HG03045 (cell line): ENCODE results near the gene CHD2.

Experiments
- ATAC-seq: cut with Tn5 transposase; IDR thresholded peaks from one replicate; pipeline ENCODE4 v1.9.1; 2021; ENCODE audit warnings: mild to moderate bottlenecking, moderate library complexity; ENCODE audit not compliant: unreplicated experiment

CHD2 gene

DNA sequence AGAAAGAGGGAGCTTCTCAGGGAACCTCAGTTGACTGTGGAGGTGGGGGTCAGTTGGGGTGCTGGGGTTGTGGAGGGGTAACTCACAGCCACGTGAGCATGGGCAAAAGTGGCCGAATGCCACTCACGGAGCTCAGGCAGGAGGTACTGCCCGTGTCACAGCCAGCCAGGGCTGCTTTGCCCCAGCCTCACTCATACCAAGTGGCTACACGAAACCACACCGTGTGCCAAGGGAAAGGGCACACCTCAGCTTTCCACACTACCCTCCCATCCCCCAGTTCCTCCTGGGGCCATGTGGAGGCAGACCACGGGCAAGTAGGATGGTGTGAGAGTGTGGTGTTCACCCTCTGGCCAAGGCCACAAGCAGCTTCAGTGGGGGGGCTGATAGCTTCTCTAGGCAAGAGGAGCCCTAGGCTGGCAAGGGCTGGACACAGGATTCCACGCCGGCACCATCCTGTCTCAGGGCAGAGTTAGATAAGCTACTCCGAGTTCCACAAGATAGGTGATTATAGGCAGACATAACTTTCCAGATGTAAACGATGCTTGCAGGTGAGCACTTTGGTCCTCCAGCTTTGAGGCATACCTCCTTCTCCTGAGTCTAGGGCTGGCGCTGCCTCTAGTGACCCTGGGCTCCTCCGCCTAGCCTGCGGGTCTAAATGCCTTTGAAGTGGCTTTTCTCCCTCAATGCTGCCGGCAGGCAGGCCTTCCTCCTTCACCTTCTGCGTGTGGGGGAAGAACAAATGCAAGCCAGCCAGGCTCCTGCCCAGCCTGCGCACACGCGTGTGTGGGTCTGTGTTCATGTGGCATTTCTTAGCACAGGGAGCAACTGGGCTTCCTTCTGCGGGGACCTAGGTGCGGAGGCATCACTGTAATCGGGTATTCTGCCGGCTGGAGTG, 163.9 kb downstream of the CHD2 start:
- no peak for ATAC-seq

DNA sequence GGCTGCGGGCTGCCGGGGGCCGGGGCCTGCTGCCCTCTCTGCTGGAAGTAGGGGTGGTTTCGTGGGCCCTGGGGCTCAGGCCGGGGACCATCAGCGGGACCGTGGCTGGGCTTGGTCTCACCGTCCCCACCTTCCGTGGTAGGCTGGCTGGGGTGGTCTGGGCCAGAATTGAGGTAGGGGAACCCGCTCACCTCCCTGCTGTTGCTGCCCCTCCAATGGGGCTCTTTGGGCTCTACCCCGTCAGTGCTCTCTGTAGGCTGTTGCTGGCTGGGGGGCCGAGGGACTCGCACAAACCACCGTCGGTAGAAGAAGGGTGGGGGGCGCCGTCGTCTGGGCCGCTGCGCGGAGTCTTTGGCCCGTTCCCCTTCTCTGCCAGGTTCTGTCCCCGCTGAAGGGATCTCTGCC, 165.5 kb downstream of the CHD2 start:
- ATAC-seq, result no peak

DNA sequence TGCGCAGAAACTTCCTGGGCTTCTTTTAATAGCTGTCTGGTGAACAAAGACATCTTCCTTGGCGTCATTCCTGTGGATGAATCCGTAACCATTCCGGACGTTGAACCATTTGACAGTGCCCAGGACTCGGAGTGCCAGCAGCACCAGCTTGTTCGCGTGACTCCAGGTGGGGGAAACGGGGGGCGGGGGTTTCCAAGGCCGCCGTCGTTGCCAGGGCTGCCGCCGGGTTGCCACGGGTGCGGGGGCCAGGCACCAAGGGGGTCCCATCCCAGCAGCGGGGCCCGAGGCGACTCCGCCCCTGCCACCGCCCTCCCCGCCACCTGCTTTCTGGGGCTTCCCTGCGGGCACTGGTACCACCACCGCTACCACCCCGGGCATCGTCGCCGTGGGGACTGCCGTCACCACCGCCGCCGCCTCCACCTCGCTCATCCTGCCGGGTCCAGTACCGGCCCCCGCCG, 166.1 kb downstream of the CHD2 start:
- no peak for ATAC-seq

DNA sequence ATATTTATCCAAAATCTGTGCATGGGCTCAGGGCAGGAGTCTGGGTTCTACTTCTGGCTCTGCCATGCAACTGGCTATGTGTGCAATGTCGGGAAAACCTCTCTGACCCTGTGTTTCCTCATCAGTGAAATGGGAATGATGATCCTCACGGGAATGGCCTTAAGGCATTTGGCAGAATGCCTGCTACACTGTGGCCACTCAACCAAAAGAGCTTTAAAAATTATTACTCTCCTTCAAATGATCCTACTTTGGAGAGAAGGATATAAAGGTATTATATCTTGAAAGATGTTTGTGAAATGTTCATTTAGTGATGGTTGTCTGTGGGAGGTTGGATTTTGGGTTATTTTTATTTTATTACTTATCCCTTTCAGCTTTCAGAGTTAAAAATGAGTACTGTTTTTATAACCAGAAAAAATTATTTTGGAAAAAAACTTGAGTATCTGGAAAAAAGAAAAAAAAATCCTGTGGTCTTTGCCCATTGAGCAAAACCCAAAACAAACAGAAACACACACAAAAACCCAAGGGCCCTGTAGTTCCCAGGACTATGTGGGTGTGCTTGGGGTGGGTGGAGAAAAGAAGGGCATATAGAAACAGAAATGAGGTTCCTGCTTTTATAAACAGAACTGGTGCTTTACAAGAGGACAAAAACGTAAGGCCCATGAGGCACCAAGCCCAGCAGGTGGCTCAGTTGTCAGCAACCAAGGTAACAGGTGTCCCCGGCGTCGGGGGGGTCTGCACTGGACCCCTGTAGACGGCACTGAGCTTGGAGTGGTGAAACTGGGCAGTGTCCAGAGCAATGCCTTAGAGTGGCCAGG, 166.9 kb downstream of the CHD2 start:
- ATAC-seq, result no peak

DNA sequence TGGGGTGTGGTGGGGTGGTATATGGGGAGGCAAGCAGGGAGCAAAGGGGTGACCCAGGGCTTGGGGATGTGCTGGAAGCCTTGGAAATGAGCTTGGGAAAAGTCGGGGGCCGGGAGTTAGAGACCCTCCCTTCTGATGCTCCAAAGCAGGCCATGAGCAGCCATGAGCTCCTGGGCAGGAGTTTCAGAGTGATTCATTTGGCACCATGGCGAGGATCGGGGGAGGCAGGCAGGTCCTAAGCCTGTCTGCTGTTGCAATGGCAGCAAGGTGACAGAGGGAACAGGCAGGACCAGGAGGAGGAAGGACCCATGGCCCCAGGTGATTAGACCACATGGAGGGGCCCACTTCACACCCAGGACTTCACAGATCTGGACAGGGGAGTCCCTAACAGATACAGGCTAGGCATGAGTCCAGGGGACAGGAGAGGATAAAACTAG, 167.5 kb downstream of the CHD2 start:
- ATAC-seq, result no peak

DNA sequence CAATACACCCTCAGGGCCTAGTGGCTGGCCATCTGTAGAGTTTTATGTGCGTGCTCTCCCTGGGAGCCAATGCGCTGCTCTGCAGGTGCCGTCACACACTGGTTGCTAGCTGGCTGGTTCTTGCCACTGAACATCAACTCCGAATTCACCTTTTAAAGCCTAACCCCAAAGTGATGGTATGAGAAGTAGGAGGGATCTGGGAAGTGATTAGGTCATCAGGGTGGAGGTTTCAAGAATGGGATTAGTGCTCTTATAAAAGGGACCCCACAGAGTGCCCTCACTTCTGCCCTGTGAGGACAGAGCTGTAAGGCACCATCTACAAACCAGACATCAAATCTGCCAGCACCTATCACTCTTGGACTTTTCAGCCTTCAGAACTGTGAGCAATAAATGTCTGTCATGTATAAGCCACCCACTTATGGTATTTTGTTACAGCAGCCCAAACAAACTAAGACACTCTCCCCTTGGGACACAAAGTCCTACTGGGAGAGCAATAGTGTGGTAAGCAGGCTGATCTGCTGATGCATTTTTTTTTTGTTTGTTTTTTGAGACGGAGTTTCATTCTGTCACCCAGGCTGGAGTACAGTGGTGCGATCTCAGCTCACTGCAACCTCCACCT, 168.6 kb downstream of the CHD2 start:
- no peak for ATAC-seq

DNA sequence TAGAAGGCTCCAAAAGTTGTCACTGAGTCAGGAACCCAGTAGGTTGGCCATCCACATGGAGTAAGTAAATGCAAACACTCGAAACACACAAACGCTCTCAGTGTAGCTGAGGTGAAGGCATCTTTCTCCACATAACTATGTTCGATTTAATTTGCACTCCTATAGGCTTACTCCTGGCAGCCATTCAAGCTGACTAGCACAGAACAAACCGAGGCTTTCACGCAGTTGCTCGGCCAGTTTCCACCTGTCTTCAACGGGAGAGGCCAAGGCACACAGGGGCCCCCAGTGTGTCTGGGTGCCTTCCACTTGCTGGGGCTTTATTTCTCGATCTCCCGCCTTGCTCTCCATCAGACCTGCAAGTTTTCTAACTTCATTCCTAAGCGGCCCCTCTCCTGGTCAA, 170.0 kb downstream of the CHD2 start:
- ATAC-seq, result no peak

DNA sequence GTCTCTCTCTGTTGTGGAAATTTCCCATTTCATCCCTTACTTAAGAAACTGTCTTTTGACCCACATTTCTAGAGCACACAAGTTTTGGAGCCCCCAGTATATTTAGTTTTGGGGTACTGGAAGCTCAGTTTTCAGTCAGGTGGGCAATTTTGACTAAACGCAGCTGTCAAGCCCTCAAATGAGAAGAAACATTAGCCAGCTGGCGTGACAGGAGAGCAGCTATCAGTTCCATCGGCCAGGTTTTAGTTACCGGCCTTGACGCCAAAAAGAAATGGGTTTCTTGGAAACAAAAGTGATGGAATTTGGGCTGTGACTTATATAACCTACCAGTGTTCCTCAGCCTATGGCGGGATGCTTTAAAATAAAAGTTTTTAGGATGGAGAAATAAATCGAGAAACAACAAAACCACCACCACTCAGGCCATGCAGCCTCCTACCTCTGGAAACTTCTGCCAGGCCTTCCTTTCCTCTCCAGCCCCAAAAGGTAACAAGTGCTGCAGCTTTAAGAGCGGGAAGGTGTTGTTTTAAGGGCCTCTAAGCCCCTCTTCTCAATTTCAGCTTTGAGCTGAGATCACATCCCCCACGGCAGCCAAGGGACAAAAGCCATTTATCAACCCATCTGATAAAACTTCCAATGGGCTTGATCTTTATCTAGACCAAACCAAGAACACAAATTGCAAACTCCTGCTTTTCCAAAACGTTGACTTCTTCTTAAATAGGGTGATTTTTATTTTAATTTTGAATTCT, 170.6 kb downstream of the CHD2 start:
- ATAC-seq, result no peak

DNA sequence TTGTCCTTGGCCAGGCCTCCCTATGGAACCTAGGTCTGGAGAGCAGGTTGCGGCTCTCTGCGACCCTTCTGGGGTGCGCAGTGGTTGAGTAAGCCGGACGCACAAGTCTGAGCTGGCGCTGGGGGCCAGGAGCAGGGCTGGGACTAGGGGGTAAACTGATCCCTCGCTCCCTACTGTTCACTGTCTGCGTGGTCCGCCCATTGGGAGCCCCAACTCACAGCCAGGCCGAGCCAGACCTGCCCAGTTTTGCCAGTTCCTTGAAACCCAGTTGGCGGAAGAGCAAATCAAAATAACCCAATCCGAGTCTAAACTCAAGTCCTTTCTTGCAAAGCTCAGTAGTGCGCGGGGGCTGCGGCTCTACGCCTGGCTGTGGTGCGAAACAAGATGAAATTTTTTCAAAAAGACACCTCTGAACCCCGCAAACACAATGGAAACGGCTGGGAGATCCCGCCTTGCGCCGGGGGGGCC, 171.4 kb downstream of the CHD2 start:
- no peak for ATAC-seq

DNA sequence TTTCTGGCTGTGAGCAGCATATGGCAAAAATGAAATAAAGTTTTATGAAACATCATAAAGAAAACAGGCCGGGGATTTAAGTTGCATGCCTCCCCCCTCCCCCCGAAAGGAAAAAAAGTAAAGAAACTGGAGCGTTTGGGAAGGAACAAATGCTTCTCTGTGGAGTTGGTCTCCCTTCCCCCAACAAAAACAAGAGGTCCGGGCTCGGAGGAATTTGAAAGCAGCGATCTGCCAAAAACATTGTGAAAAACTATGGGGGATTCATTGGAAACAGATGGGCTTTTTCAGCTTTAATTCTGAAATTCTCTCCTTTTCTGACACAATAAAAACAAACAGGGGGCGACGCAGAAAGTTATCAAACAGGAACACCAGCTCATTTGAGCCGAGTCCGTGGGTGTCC, 171.9 kb downstream of the CHD2 start:
- no peak for ATAC-seq

DNA sequence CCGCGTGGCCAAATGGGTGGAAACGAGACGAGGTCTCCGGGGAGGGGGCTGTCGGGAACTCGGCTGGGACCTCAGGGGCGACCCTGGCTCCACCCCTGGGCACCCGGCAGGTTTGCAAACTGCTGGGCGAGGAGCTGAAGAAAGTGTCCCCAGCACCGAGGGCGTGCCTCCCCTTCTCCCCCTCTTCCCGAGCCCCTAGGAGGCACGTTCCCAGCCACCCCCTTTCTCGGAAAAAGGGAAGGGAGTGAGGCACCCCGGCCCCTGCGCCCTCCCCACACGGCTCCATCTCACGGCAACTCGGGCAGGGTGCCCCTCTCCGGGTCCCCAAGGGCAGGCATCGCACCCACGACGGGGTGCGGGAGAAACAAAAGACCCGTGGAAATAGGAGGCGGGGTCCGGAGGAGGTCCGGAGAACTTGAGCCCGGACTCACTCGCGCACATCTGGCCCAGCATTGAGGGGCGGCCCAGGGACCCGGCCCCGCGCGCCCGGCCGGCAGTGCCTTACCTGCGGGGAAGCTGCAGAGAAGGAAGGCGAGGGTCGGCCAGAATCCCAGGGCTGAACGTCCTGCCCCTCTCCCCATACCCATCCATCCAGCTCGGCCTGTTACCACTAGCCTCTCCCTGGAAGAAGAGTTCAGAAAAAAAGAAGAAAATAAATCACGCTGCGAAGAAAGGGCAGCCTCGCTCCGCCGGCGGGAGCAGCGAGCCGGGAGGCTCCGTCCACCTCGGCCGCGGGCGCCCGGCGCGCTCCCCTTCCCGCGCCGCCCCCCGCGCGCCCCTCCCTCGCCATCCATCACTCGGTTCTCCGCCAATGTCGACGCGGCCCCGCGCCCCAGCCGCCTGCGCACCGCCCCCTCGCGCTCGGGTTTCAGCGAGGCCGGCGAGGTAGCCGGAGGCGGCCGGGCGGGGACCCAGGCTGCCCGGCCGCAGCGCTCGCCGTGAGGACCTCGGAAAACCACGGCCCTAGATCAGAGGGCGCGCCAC, 172.6 kb downstream of the CHD2 start:
- ATAC-seq, result no peak

DNA sequence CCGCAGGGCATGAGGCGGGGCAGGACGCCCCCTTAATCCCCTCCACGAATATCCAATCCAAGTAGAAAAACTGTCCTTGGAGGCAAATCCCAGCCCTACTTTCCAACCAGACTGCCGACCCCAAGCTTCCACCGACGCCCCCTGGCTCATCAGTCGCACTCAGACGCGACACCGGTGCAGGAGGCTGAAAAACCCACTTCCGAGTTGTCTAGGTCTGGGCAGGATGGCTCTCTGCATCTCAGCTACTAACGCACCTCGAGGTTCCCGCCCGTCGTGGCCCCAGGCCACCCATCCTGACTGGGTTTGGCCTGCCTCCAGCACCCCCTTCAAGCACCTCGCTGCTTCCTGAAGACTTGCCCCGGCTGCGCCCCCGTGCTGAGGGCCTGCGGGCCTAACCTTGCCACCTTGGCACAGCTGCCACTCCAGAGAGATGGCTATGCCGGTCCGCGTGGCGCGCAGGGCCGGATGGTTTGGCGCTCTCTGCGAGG, 173.4 kb downstream of the CHD2 start:
- no peak for ATAC-seq

DNA sequence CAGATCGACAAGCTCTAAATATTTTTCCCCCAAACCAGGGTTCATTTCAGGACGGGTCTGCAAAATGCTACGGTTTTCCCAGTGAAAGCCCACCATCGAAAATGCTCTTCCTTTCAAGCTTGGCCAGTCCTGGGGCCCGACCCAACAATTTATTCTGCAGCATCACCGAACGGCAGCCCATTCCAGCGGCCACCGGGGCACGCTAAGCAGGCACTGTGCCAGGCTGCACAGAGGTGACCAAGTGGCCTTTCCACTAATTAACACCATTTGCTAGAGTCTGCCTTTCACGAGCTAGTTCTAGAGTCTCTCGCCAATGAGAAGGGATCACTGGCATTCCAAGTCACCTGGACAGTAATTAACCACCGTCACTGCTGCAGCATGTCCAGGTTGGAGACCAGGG, 174.5 kb downstream of the CHD2 start:
- no peak for ATAC-seq

DNA sequence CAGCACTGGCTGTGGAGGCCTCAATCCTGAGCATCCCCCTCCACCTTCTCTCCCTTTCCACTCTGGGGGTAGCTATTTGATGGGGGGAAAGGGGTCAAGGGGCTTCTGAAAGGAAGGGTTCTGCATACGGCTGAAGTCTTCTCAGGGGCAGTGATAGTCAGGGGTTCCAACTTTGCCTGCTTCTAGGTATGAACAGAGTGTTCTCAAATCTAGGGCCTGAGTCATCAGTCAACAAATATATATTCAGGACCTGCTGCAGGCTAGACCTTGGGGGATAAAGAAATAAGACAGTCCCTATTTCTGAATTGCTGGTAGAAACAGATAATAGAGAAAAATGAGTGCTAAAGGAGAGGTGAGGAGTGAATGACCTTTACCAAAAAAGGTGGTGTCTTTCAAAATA, 176.1 kb downstream of the CHD2 start:
- no peak for ATAC-seq

DNA sequence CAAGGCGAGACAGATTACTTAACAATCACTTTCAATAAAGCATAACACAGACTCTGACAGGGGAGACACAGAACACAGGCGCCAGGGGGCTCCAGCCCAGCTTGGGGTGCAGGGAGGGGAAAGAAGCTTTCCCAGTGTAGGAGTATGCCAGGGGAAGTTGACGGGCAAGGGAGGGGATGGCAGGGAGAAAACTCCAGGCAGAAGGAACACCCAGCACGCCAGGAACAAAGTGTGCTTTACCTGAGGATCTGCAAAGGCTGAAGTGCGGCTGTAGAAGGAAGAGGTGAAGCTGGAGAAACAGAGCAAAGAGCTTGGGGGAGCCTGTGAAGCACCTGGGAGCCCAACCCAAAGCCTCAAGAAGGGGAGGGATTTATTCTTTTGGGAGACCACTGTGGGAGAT, 176.8 kb downstream of the CHD2 start:
- ATAC-seq, result no peak
